Islet precursor cell (in vitro differentiated cells): ENCODE measurements around the gene PGPEP1.
A peak's percentile ranks its signal among the peaks of the same experiment; 100 is the strongest.

Experiments used
- DNase-seq: peaks from one replicate; pipeline ENCODE4 v3.0.0-alpha.2; 2018

PGPEP1 gene

GRCh38 chr19:18340190-18340989, at the start of gene PGPEP1:
Gene PGPEP1, plus strand, starts transcription at chr19:18340598. Its CDS starts 84 bp downstream, at chr19:18340682.
- peak; percentile 78 for DNase-seq

- no peak for DNase-seq
Observed at GRCh38 chr19:18291019-18291524, 49.3 kb upstream of the PGPEP1 start.

GRCh38 chr19:18291590-18292461, 48.6 kb upstream of the PGPEP1 start:
- peak; percentile 98 for DNase-seq

- DNase-seq, result no peak
Observed at GRCh38 chr19:18292462-18292809, 48.0 kb upstream of the PGPEP1 start.

GRCh38 chr19:18292810-18293641, 47.4 kb upstream of the PGPEP1 start:
- DNase-seq, result peak; percentile 97

GRCh38 chr19:18293642-18294466, 46.5 kb upstream of the PGPEP1 start:
- no peak for DNase-seq

- no peak for DNase-seq
Observed at GRCh38 chr19:18294467-18294864, 45.9 kb upstream of the PGPEP1 start.

- no peak for DNase-seq
Observed at GRCh38 chr19:18295034-18295451, 45.4 kb upstream of the PGPEP1 start.

GRCh38 chr19:18297308-18297707, 43.1 kb upstream of the PGPEP1 start:
- DNase-seq, result no peak

GRCh38 chr19:18298601-18299000, 41.8 kb upstream of the PGPEP1 start:
- DNase-seq, result no peak

GRCh38 chr19:18299654-18300053, 40.7 kb upstream of the PGPEP1 start:
- no peak for DNase-seq

- peak; percentile 95 for DNase-seq
Observed at GRCh38 chr19:18300930-18301717, 39.3 kb upstream of the PGPEP1 start.

- DNase-seq, result no peak
Observed at GRCh38 chr19:18301718-18302111, 38.7 kb upstream of the PGPEP1 start.

- DNase-seq, result no peak
Observed at GRCh38 chr19:18304208-18304457, 36.3 kb upstream of the PGPEP1 start.

- peak; percentile 94 for DNase-seq
Observed at GRCh38 chr19:18304458-18305310, 35.7 kb upstream of the PGPEP1 start.

- peak; percentile 50 for DNase-seq
Observed at GRCh38 chr19:18306209-18306887, 34.0 kb upstream of the PGPEP1 start.

GRCh38 chr19:18306888-18307260, 33.5 kb upstream of the PGPEP1 start:
- DNase-seq, result no peak

GRCh38 chr19:18307271-18307681, 33.1 kb upstream of the PGPEP1 start:
- DNase-seq, result no peak

- no peak for DNase-seq
Observed at GRCh38 chr19:18308051-18308947, 32.1 kb upstream of the PGPEP1 start.
